ENCODE results near the gene KIAA1958.
"Not testable (repeated sequence)": the region's sequence is repeated elsewhere in the genome, so short reads cannot be mapped to it uniquely, and the experiment has no call there.

Gene KIAA1958

GRCh38 chr9:112556497-112557442, 70.1 kb downstream of the KIAA1958 start:
- DNase-seq: no peak

- DNase-seq: no peak
Observed at GRCh38 chr9:112558476-112558875, 71.8 kb downstream of the KIAA1958 start.

GRCh38 chr9:112558978-112559377, 72.4 kb downstream of the KIAA1958 start:
- no peak for DNase-seq

GRCh38 chr9:112559629-112560413, 73.2 kb downstream of the KIAA1958 start:
- no peak for DNase-seq

- DNase-seq: no peak
Observed at GRCh38 chr9:112562235-112562958, 75.8 kb downstream of the KIAA1958 start.

GRCh38 chr9:112569186-112569585, 82.6 kb downstream of the KIAA1958 start:
- DNase-seq: no peak

- DNase-seq: no peak
Observed at GRCh38 chr9:112570671-112571167, 84.1 kb downstream of the KIAA1958 start.

GRCh38 chr9:112571624-112572355, 85.2 kb downstream of the KIAA1958 start:
- no peak for DNase-seq

- DNase-seq: no peak
Observed at GRCh38 chr9:112572416-112572815, 85.8 kb downstream of the KIAA1958 start.

- no peak for DNase-seq
Observed at GRCh38 chr9:112574008-112574407, 87.4 kb downstream of the KIAA1958 start.

GRCh38 chr9:112575107-112575506, 88.5 kb downstream of the KIAA1958 start:
- no peak for DNase-seq

- DNase-seq: no peak
Observed at GRCh38 chr9:112581469-112582176, 95.0 kb downstream of the KIAA1958 start.

GRCh38 chr9:112582371-112583262, 96.0 kb downstream of the KIAA1958 start:
- DNase-seq: no peak

GRCh38 chr9:112586599-112587155, 100.0 kb downstream of the KIAA1958 start:
- no peak for DNase-seq

- DNase-seq: not testable (repeated sequence)
Observed at GRCh38 chr9:112591875-112592274, 105.2 kb downstream of the KIAA1958 start.

GRCh38 chr9:112599732-112600131, 113.1 kb downstream of the KIAA1958 start:
- DNase-seq: no peak

- no peak for DNase-seq
Observed at GRCh38 chr9:112601636-112602035, 115.0 kb downstream of the KIAA1958 start.

- no peak for DNase-seq
Observed at GRCh38 chr9:112604790-112605189, 118.2 kb downstream of the KIAA1958 start.

- no peak for DNase-seq
Observed at GRCh38 chr9:112605518-112605917, 118.9 kb downstream of the KIAA1958 start.

Data from NCI-H2171 (cell line).